Omental fat pad (tissue), 4 donors: Measurements from ENCODE around the gene OR8J3. TPM values are rescaled to one million over a fixed set of nuclear protein-coding genes. Genes with fewer than 3 reads are reported as not detected.
"Not testable (repeated sequence)": the region's sequence is repeated elsewhere in the genome, so short reads cannot be mapped to it uniquely, and the experiment has no call there.

Experiments
- ATAC-seq: fragments of 150-250 bp; one replicate; pipeline ENCODE4 v1.9.1; 2016; ENCODE audit warnings: mild to moderate bottlenecking, moderate library complexity; ENCODE audit not compliant: low FRiP score
- DNase-seq: peaks from one replicate; pipeline ENCODE4 v3.0.0-alpha.2; 2019; ENCODE audit warnings: low spot score
- CTCF ChIP-seq, 3 donors: fragments of 450-650 bp; IDR thresholded peaks; one replicate each; pipeline ENCODE4 v1.5.1; 2016 to 2017; ENCODE audit warnings: antibody characterized with exemption in 3 of 3, mild to moderate bottlenecking in 3 of 3, moderate library complexity in 2 of 3
- total RNA-seq, 4 donors: library from RNA; depleted of rRNA; stranded (reverse); fragments of >200 nt; gene quantifications; one replicate each; pipeline ENCODE4 v1.1.0, GENCODE V29; 2016

Gene OR8J3
- total RNA-seq, 4 donors from 2014 or later: not detected

GRCh38 chr11:56160217-56160616 is 20.2 kb upstream of the OR8J3 start, which contains the start of gene OR8K5:
Gene OR8K5, minus strand, starts transcription at chr11:56160317. Its CDS starts 0 bp downstream, at chr11:56160317.
- ATAC-seq (no peak), DNase-seq (no peak)
- TF ChIP-seq CTCF (IDR thresholded peaks at IDR 0.05): no peak

- no peak for DNase-seq
Observed at GRCh38 chr11:56152333-56152732, 12.3 kb upstream of the OR8J3 start.

DNA sequence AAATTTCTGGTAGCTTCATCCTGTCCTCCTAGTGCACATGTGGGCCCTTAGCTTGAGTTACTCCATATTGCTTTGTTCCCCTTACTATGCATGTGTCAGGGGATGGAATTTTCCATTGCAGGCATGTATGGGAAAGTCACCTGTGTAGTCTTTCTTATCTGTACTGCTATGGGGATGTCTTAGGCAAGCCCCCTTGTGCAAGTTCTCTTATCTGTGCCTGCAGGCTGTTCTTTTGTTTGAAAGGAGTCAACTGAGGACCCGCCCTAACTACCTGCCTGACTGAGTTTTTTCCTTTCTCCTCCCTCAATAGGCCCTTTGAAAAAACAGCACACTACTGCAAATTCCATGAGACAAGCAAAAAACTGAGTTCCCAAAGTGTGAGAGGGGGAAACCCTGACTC is 11.4 kb upstream of the OR8J3 start:
- DNase-seq: no peak
- no peak for TF ChIP-seq CTCF (IDR thresholded peaks at IDR 0.05)
- ATAC-seq: no peak

More at GRCh38 chr11:56152333-56152732, 12.3 kb upstream of the OR8J3 start:
- ATAC-seq: no peak
- no peak for TF ChIP-seq CTCF (IDR thresholded peaks at IDR 0.05)

DNA sequence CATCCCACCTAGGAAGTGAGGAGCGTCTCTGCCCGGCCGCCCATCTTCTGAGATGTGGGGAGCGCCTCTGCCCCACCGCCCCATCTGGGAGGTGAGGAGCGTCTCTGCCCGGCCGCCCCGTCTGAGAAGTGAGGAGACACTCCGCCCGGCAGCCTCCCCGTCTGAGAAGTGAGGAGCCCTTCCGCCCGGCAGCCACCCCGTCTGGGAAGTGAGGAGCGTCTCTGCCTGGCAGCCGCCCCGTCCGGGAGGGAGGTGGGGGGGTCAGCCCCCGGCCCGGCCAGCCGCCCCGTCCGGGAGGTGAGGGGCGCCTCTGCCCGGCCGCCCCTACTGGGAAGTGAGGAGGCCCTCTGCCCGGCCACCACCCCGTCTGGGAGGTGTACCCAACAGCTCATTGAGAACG is 3.7 kb upstream of the OR8J3 start:
- DNase-seq, ATAC-seq: not testable (repeated sequence)

DNA sequence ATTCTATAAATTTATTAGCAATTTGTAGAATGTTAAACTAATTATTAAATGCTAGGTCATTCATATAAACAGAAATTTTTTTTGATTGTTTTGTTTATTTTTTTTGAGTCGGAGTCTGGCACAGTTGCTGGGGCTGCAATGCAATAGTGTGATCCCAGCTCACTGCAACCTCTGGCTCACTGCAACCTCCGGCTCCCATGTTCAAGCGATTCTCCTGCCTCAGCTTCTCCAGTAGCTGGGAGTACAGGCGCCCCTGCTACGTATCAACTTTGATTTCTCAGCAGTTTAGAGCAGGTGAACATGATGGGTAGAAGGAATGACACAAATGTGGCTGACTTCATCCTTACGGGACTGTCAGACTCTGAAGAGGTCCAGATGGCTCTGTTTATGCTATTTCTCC is 17.9 kb downstream of the OR8J3 start, which contains the start of gene OR8H3:
Gene OR8H3 (plus strand): TSS at position 301 of the 400 bp plus-strand sequence. CDS start 0 bp downstream, at position 301.
- ATAC-seq (no peak), DNase-seq (no peak)
- TF ChIP-seq CTCF (IDR thresholded peaks at IDR 0.05): no peak

- ATAC-seq: no peak
- no peak for TF ChIP-seq CTCF (IDR thresholded peaks at IDR 0.05)
Observed at GRCh38 chr11:56103210-56103737, 36.7 kb downstream of the OR8J3 start, which contains the start of gene OR8H2. Gene OR8H2, plus strand, starts transcription at chr11:56103687. Its CDS starts 1,356 bp downstream, at chr11:56105043.

DNA sequence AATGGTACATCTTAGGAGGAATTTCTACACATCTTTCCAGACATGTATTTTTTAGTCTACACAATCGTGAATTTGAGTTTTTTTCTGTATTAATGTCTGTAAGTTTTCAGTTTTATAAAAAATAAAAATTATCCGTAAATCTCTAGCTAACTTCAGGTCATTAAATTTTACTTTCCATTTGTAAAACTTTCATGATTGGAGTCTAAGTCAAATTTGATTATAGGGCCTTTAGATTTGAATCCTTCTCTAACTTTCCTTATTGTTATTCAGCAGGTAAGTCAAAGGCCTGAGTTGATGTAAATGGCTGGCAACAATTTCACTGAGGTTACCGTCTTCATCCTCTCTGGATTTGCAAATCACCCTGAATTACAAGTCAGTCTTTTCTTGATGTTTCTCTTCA is 47.0 kb downstream of the OR8J3 start, which contains the start of gene OR8I2:
Gene OR8I2 (plus strand): TSS at position 301 of the 400 bp plus-strand sequence. CDS start 0 bp downstream, at position 301.
- DNase-seq: no peak
- no peak for TF ChIP-seq CTCF (IDR thresholded peaks at IDR 0.05)
- no peak for ATAC-seq

More at GRCh38 chr11:56103210-56103737, 36.7 kb downstream of the OR8J3 start, which contains the start of gene OR8H2:
- no peak for DNase-seq
